Peyer's patch (tissue), 4 donors: ENCODE data around the gene P2RY13. TPM values are rescaled to one million over a fixed set of nuclear protein-coding genes. Genes with fewer than 3 reads are reported as not detected.

Experiments
- DNase-seq, 3 donors: peaks; one replicate each; pipeline ENCODE4 v3.0.0-alpha.2; 2017 to 2019
- H3K27ac ChIP-seq, 4 donors: fragments of 200-600 bp; sonication (generic); one replicate each; pipeline ENCODE4 v1.5.1; 2016 to 2019
- H3K27me3 ChIP-seq, 2 donors: fragments of 200-600 bp; sonication (generic); one replicate each; pipeline ENCODE4 v1.5.1; 2019
- H3K36me3 ChIP-seq, 3 donors: fragments of 200-600 bp; sonication (generic); one replicate each; pipeline ENCODE4 v1.5.1; 2016 to 2019
- H3K4me1 ChIP-seq, 4 donors: fragments of 200-600 bp; sonication (generic); one replicate each; pipeline ENCODE4 v1.5.1; 2016 to 2019
- H3K4me3 ChIP-seq, 4 donors: fragments of 200-600 bp; sonication (generic); 1 replicate in 3 of 4; 2 replicates in 1 of 4; pipeline ENCODE4 v1.5.1; 2016 to 2019; ENCODE audit warnings: mild to moderate bottlenecking in 1 of 4
- H3K9me3 ChIP-seq, 4 donors: fragments of 200-600 bp; sonication (generic); one replicate each; pipeline ENCODE4 v1.5.1; 2016 to 2019; ENCODE audit warnings: mild to moderate bottlenecking in 1 of 4
- POLR2A ChIP-seq, 2 donors: fragments of 450-650 bp; IDR thresholded peaks; one replicate each; pipeline ENCODE4 v1.5.1; 2017; ENCODE audit warnings: antibody characterized with exemption in 2 of 2, mild to moderate bottlenecking in 2 of 2, moderate library complexity in 2 of 2
- total RNA-seq, 4 donors: library from RNA; depleted of rRNA; stranded (reverse); fragments of >200 nt; gene quantifications; one replicate each; pipeline ENCODE4 v1.1.0, GENCODE V29; 2016
- TF ChIP-seq, protein P1 (sequence below), 6 experiments: fragments of 450-650 bp in 4 of 6; fragments of 200-600 bp in 2 of 6; sonication (generic) in 1 of 6; IDR thresholded peaks; one replicate each; pipeline ENCODE4 v1.5.1; 2017 to 2019; ENCODE audit warnings: antibody characterized with exemption in 6 of 6, mild to moderate bottlenecking in 3 of 6, moderate library complexity in 1 of 6

The P2RY13 gene
- total RNA-seq, 4 donors from 2014 or later, result 0.67 to 1.7 TPM; not detected in 2

GRCh38 chr3:151307583-151308488 lies 21.5 kb downstream of the P2RY13 start:
- no peak overlapping the region for H3K27ac ChIP-seq
- H3K4me3 ChIP-seq, result no peak overlapping the region
- no peaks in the 10 kb centered on the region for H3K9me3 ChIP-seq
- no peaks in the 10 kb centered on the region for H3K4me1 ChIP-seq
- no peaks in the 10 kb centered on the region for H3K36me3 ChIP-seq
- H3K27me3 ChIP-seq, result no peaks in the 10 kb centered on the region
- DNase-seq, result no peak
- TF ChIP-seq, protein P1, sequence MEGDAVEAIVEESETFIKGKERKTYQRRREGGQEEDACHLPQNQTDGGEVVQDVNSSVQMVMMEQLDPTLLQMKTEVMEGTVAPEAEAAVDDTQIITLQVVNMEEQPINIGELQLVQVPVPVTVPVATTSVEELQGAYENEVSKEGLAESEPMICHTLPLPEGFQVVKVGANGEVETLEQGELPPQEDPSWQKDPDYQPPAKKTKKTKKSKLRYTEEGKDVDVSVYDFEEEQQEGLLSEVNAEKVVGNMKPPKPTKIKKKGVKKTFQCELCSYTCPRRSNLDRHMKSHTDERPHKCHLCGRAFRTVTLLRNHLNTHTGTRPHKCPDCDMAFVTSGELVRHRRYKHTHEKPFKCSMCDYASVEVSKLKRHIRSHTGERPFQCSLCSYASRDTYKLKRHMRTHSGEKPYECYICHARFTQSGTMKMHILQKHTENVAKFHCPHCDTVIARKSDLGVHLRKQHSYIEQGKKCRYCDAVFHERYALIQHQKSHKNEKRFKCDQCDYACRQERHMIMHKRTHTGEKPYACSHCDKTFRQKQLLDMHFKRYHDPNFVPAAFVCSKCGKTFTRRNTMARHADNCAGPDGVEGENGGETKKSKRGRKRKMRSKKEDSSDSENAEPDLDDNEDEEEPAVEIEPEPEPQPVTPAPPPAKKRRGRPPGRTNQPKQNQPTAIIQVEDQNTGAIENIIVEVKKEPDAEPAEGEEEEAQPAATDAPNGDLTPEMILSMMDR (IDR thresholded peaks at IDR 0.05), result no peak
- TF ChIP-seq POLR2A (IDR thresholded peaks at IDR 0.05), result no peak

DNA sequence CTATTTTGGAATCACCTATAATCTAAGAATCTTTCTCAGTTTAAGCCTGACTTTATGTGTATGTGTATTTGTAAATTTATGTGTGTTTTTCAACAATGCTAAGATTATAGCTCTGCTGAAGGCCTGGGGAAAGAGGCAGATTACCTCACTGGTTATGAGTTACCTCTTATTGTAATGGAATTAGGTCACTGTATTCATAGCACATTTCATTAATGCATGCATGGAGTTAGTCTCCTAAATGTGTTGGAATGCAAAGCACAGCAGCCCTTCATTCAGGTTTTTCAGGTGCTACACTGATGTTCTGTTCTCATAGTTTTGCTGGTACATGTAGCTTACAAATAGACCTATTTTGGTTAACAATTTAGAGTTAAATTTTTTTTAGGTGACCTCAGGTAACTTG lies 22.2 kb downstream of the P2RY13 start:
- H3K36me3 ChIP-seq, result no peaks in the 10 kb centered on the region
- H3K4me3 ChIP-seq, result no peak overlapping the region
- no peak for DNase-seq
- H3K27ac ChIP-seq, result no peak overlapping the region
- no peak for TF ChIP-seq POLR2A (IDR thresholded peaks at IDR 0.05)
- TF ChIP-seq, protein P1 (IDR thresholded peaks at IDR 0.05), result no peak
- no peaks in the 10 kb centered on the region for H3K27me3 ChIP-seq
- H3K4me1 ChIP-seq, result no peaks in the 10 kb centered on the region
- H3K9me3 ChIP-seq, result no peaks in the 10 kb centered on the region

GRCh38 chr3:151306168-151306810 lies 23.1 kb downstream of the P2RY13 start:
- Histone ChIP-seq H3K27me3 (no peaks in the 10 kb centered on the region), H3K4me3 (no peak overlapping the region), H3K4me1 (no peaks in the 10 kb centered on the region)

DNA sequence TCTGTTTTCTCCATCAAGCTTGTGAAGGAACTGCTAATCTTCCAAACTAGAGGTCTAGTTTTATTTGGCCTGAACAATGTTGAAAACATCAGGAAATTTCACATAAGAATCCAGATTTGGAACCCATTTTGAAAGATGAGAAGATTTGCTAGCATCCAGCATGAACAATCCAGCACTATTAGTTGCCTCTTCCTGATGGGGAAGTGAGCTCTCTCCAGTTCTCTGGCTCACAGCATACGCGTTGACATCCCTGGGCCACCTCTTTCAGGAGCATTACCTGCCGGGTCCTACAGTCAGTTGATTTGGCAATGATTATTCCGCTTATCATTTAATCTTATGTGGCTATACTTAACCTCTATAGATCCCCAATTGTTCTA lies 23.6 kb downstream of the P2RY13 start:
- no peak for DNase-seq
- H3K27me3 ChIP-seq, result no peaks in the 10 kb centered on the region
- no peaks in the 10 kb centered on the region for H3K9me3 ChIP-seq
- H3K4me1 ChIP-seq, result no peaks in the 10 kb centered on the region
- H3K4me3 ChIP-seq, result no peak overlapping the region
- H3K36me3 ChIP-seq, result no peaks in the 10 kb centered on the region
- no peak for TF ChIP-seq POLR2A (IDR thresholded peaks at IDR 0.05)
- TF ChIP-seq, protein P1 (IDR thresholded peaks at IDR 0.05), result no peak
- H3K27ac ChIP-seq, result no peak overlapping the region

More at GRCh38 chr3:151306168-151306810, 23.1 kb downstream of the P2RY13 start:
- TF ChIP-seq, protein P1 (IDR thresholded peaks at IDR 0.05), result no peak
- TF ChIP-seq POLR2A (IDR thresholded peaks at IDR 0.05), result no peak
- no peak overlapping the region for H3K27ac ChIP-seq
- no peak for DNase-seq
- H3K9me3 ChIP-seq, result no peaks in the 10 kb centered on the region
- H3K36me3 ChIP-seq, result no peaks in the 10 kb centered on the region

DNA sequence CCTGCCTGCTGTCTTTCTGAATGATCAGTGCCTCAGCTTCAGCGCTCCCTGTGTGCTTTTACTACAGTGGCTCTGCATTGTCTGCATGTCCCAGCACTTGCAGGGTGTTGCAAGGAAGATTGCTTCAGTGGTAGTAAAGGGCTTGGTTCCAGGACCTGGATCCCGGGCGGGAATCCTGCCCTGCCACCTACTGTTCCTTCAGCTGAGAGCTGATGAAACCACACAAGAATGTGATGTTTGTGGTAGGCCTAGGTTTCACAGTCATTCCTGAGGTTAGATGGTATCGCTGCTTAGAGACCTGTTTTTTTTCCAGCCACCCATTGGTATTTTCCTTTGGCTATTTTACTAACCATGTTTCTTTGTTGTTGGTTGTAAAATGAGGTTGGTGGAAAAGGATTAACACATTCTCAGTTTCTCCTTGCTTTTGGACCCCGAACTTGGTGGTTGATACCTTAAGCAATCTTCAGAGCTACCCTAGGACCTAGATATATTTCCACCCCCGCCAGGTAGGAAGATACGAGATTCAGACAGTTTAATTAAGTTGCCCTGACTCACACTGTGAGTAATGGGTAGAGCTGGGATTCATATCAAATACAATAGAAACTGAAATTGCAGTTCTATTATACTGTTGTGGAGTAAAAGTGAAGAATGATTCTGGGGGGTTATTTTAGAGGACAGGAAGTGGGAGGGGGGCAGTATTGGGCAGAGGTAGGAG lies 24.1 kb downstream of the P2RY13 start:
- no peak overlapping the region for H3K27ac ChIP-seq
- no peaks in the 10 kb centered on the region for H3K36me3 ChIP-seq
- no peak overlapping the region for H3K4me3 ChIP-seq
- TF ChIP-seq, protein P1 (IDR thresholded peaks at IDR 0.05), result no peak
- TF ChIP-seq POLR2A (IDR thresholded peaks at IDR 0.05), result no peak
- DNase-seq, result no peak
- H3K9me3 ChIP-seq, result no peaks in the 10 kb centered on the region
- H3K4me1 ChIP-seq, result no peaks in the 10 kb centered on the region
- H3K27me3 ChIP-seq, result no peaks in the 10 kb centered on the region
